Activated naive CD4-positive, alpha-beta T cell treated with anti-CD3 and anti-CD28 coated beads, Interleukin-2, amount 10 ng/mL, durations not matched to agents 5 hours and 36 hours (primary cell): ENCODE results near the gene NECAP2. TPM values are rescaled to one million over a fixed set of nuclear protein-coding genes. Genes with fewer than 3 reads are reported as not detected.

Experiments used
- total RNA-seq, 2 experiments: library from RNA; stranded (reverse); gene quantifications; one replicate each; pipeline ENCODE4 v1.2.3, GENCODE V29; 2021

NECAP2 gene, protein sequence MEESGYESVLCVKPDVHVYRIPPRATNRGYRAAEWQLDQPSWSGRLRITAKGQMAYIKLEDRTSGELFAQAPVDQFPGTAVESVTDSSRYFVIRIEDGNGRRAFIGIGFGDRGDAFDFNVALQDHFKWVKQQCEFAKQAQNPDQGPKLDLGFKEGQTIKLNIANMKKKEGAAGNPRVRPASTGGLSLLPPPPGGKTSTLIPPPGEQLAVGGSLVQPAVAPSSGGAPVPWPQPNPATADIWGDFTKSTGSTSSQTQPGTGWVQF
- total RNA-seq = 100 to 1,000 TPM; 135 to 144 TPM

DNA sequence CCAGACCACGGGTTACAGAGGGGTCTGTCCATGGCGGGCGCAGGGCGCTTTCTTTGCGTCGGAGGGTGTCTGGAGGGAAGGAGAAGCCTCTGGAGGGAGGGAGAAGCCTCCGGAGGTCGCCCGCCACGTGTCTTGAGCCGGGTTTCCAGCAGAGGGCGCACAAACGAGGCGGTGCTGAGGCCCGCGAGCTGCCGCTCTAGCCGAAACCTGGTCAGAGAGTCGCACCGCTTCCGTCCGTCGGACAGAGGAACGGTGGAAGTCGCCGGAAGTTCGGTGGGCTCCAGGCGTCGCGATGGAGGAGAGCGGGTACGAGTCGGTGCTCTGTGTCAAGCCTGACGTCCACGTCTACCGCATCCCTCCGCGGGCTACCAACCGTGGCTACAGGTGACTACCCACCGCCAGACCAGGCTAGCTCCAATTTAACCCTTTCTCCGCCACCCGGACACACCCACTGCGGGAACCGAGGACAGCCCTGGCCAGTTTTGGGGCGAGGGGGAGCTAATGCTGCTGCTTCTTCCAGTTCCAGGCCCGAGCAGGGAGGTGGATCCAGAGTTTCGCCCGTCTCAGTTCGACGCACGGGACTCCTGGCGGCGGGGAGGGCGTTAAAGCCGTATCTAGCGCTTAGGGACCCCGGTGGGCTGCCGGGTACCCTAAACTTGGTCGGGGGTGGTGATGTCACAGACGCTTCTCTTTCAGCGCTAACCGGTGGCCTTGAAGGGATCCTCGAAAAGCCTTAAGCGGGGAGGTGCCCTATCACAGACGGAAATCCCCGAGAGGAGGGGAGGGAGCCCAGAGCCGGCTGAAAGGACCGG is at the start of gene NECAP2:
Gene NECAP2, plus strand, starts transcription at position 255 of the 812 bp plus-strand sequence. Its CDS starts 38 bp downstream, at position 293.

DNA sequence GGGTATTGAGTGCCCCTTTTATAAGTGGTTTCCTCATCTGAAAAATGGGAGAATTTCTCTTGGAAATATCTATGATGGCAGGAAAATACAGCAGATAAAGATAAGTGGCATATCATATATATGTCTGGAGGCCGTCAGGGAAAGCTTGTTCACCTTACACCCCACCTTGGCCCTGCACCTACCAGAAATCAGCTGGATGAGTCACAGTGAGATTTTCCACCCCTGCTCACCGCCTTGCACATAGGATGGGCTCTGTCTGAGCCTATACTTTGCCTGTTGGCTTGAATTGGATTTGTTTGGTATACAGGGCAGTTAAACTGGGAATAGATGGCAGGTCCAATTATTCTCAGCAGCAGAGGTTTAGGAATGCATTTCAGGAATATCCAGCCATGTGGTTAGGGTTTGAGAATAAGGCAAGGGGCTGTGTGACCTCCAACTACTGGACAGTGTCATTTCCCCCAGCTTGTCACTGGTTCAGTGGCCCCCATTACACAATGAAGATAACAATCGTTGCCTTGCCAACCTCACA is 3.5 kb upstream of the NECAP2 start, which contains the start of gene SPATA21:
Gene SPATA21, minus strand, starts transcription at position 479 of the 529 bp plus-strand sequence. CDS start 6,053 bp downstream, outside the sequence.

Other genes starting within 250 kb of the NECAP2 start
- 1 to 10 TPM; 8.5 to 8.9 TPM for gene ARHGEF19, start 228.1 kb upstream of the NECAP2 start, total RNA-seq
- 1 to 10 TPM; 6.7 to 7.7 TPM for gene CPLANE2, start 203.5 kb upstream of the NECAP2 start, total RNA-seq
- gene FBXO42, start 88.2 kb upstream of the NECAP2 start, total RNA-seq = 10 to 100 TPM; 17.4 to 20.0 TPM
- gene SZRD1, start 73.5 kb upstream of the NECAP2 start, total RNA-seq = 100 to 1,000 TPM; 141 to 146 TPM
- not detected for gene SPATA21, start 3.3 kb upstream of the NECAP2 start, total RNA-seq
- 1,000 to 10,000 TPM; 1,658 to 2,872 TPM for gene RNU1-1, start 73.6 kb downstream of the NECAP2 start, total RNA-seq
- 1 to 10 TPM; 2.6 to 2.9 TPM for gene NBPF1, start 172.8 kb downstream of the NECAP2 start, total RNA-seq
- gene RNU1-3, start 226.2 kb downstream of the NECAP2 start, total RNA-seq = 1,000 to 10,000 TPM; 1,658 to 2,872 TPM